GM12878 (cell line): ENCODE measurements around the gene PHACTR3. TPM values are rescaled to one million over a fixed set of nuclear protein-coding genes. Genes with fewer than 3 reads are reported as not detected.

ENCODE experiments used
- ATAC-seq: fragments of 200-7000 bp; cut with Tn5 transposase; 3 replicates; pipeline ENCODE4 v1.9.1; 2020; ENCODE audit warnings: mild to moderate bottlenecking, moderate library complexity
- BruUV-seq: library from RNA; stranded (reverse); fragments of 400-500 nt; replicated peaks from 2 replicates; lab custom pipeline; 2021; lab: Mats Ljungman, UMichigan
- CTCF ChIA-PET: fragments of 300-600 bp; sonication (Branson Sonifier 250); formaldehyde crosslinking; extraction: SDS; loops from one replicate; lab custom pipeline; 2021; ENCODE audit warnings: inconsistent platforms; lab: Yijun Ruan, JAX
- POLR2A ChIA-PET: fragments of 350-600 bp; formaldehyde crosslinking; extraction: SDS; loops from one replicate; lab custom pipeline; 2021; ENCODE audit warnings: inconsistent platforms; lab: Charles Lee
- RAD21 ChIA-PET: fragments of 300-600 bp; sonication (Branson Sonifier 250); formaldehyde crosslinking; loops from one replicate; lab custom pipeline; 2023; ENCODE audit warnings: antibody characterized with exemption; ENCODE audit not compliant: unreplicated experiment; lab: Charles Lee
- SMC1A ChIA-PET: fragments of 300-600 bp; sonication (Branson Sonifier 250); formaldehyde crosslinking; loops from one replicate; lab custom pipeline; 2023; ENCODE audit not compliant: unreplicated experiment, uncharacterized antibody; lab: Charles Lee
- DNase-seq: peaks from one replicate; pipeline ENCODE4 v3.0.0-alpha.2; 2011; ENCODE audit warnings: low read depth, low spot score
- FAIRE-seq: peaks from 3 replicates; lab custom pipeline; 2011; peaks lifted over from hg19 to GRCh38; lab: Jason Lieb, UNC
- H2AFZ ChIP-seq: 2 replicates; pipeline ENCODE4 v1.6.0; 2011; ENCODE audit warnings: low read depth, low read length, control low read depth; ENCODE audit not compliant: control insufficient read depth
- H3K27ac ChIP-seq: 2 replicates; pipeline ENCODE4 v1.5.1; 2011; ENCODE audit warnings: control low read depth; ENCODE audit not compliant: control insufficient read depth, insufficient read depth
- H3K27me3 ChIP-seq, 2 experiments: replicated peaks in 1 of 2; 2 replicates each; pipeline versions ENCODE4 v1.6.0 to v1.6.1; 2011; ENCODE audit warnings: low read length in 1 of 2; ENCODE audit not compliant: control insufficient read depth in 2 of 2, insufficient read depth in 2 of 2
- H3K36me3 ChIP-seq, 2 experiments: 2 replicates each; pipeline ENCODE4 v1.5.1; 2011; ENCODE audit warnings: low read length in 1 of 2; ENCODE audit not compliant: control insufficient read depth in 2 of 2, insufficient read depth in 2 of 2
- H3K4me1 ChIP-seq: 2 replicates; pipeline ENCODE4 v1.6.1; 2011; ENCODE audit warnings: mild to moderate bottlenecking, low read length, moderate library complexity, mixed read lengths; ENCODE audit not compliant: control insufficient read depth, insufficient read depth
- H3K4me2 ChIP-seq: 2 replicates; pipeline ENCODE4 v1.6.0; 2011; ENCODE audit warnings: control low read depth; ENCODE audit not compliant: control insufficient read depth, insufficient read depth
- H3K4me3 ChIP-seq: fragments of 200-600 bp; sonication (generic); 2 replicates; pipeline ENCODE4 v1.5.1; 2016
- H3K79me2 ChIP-seq: 2 replicates; pipeline ENCODE4 v1.6.0; 2011; ENCODE audit warnings: low read length; ENCODE audit not compliant: control insufficient read depth, insufficient read depth
- H3K9ac ChIP-seq: 2 replicates; pipeline ENCODE4 v1.8.0; 2011; ENCODE audit warnings: low read length, control low read depth, mixed read lengths; ENCODE audit not compliant: control insufficient read depth, insufficient read depth
- H3K9me3 ChIP-seq: replicated peaks from 3 replicates; pipeline ENCODE4 v1.5.1; 2011; ENCODE audit warnings: mild to moderate bottlenecking, low read length; ENCODE audit not compliant: control insufficient read depth, insufficient read depth
- H4K20me1 ChIP-seq: 2 replicates; pipeline ENCODE4 v1.6.0; 2011; ENCODE audit not compliant: control insufficient read depth, insufficient read depth
- ATF2 ChIP-seq: IDR thresholded peaks from 2 replicates; pipeline ENCODE4 v1.6.1; 2012; ENCODE audit warnings: low read length, inconsistent platforms
- IKZF2 ChIP-seq, 2 experiments: fragments of 450-650 bp; IDR thresholded peaks; 2 replicates each; pipeline ENCODE4 v1.6.1; 2017; ENCODE audit warnings: mild to moderate bottlenecking in 2 of 2, moderate library complexity in 2 of 2
- IRF4 ChIP-seq: IDR thresholded peaks from 2 replicates; pipeline ENCODE4 v1.6.1; 2011; ENCODE audit warnings: low read depth, low read length
- JUND ChIP-seq: IDR thresholded peaks from 2 replicates; pipeline ENCODE4 v1.6.1; 2012; ENCODE audit warnings: low read depth, mild to moderate bottlenecking, low read length, improper control_type of control experiment, moderate library complexity
- NFIC ChIP-seq: IDR thresholded peaks from 2 replicates; pipeline ENCODE4 v1.6.1; 2012; ENCODE audit warnings: low read depth, mild to moderate bottlenecking, inconsistent platforms, low read length, moderate library complexity
- NFXL1 ChIP-seq: fragments of 450-650 bp; IDR thresholded peaks from 2 replicates; pipeline ENCODE4 v1.6.1; 2017; ENCODE audit warnings: antibody characterized with exemption, mild to moderate bottlenecking, borderline replicate concordance
- NR2C2 ChIP-seq: IDR thresholded peaks from 2 replicates; pipeline ENCODE4 v1.6.1; 2011; ENCODE audit warnings: borderline replicate concordance, low read depth; ENCODE audit not compliant: control insufficient read depth, insufficient read length
- NRF1 ChIP-seq: conservative IDR thresholded peaks from 2 replicates; pipeline ENCODE4 v1.6.1; 2011; ENCODE audit warnings: mild to moderate bottlenecking, low read depth, low read length, improper control_type of control experiment
- PAX8 ChIP-seq: fragments of 450-650 bp; IDR thresholded peaks from 2 replicates; pipeline ENCODE4 v1.6.1; 2017; ENCODE audit warnings: mild to moderate bottlenecking, moderate library complexity
- RFX5 ChIP-seq: IDR thresholded peaks from 2 replicates; pipeline ENCODE4 v1.6.1; 2011; ENCODE audit warnings: low read depth, low read length, improper control_type of control experiment
- RUNX3 ChIP-seq: IDR thresholded peaks from 2 replicates; pipeline ENCODE4 v1.6.1; 2012; ENCODE audit warnings: low read length, inconsistent platforms
- ZNF622 ChIP-seq: fragments of 450-650 bp; IDR thresholded peaks from 2 replicates; pipeline ENCODE4 v1.6.1; 2017; ENCODE audit warnings: mild to moderate bottlenecking, inconsistent platforms
- WGBS: methylation state at CpG from one replicate; pipeline ENCODE4 v1.1.6; 2016; ENCODE audit warnings: low lambda C conversion rate; ENCODE audit not compliant: insufficient replicate concordance, insufficient coverage; ENCODE audit errors: missing lambda C conversion rate; 5-methylcytosine and 5-hydroxymethylcytosine counted together
- in situ Hi-C: fragments of 300-500 bp; cut with MboI; formaldehyde crosslinking; loops from 9 replicates; pipeline ENCODE4 v1.14.3; 2018; ENCODE audit warnings: mixed read lengths
- intact Hi-C: fragments of 100-400 bp; cut with micrococcal nuclease; formaldehyde crosslinking; loops from one replicate; pipeline ENCODE4 v1.14.2; 2022; ENCODE audit not compliant: unreplicated experiment
- polyA plus RNA-seq, 11 experiments: library from polyadenylated mRNA; depleted of rRNA in 4 of 11; unstranded in 6 of 11; stranded (reverse) in 5 of 11; fragments of >200 nt; fragmentation: Nextera tagmentation in 4 of 11; fragmentation: Illumina TruSeq in 1 of 11; extraction: Ambion mirVana in 4 of 11; extraction: Trizol in 1 of 11; gene quantifications; 1 replicate in 1 of 11; 2 replicates in 10 of 11; pipeline versions ENCODE4 v1.2.1 to v1.2.3, GENCODE V29; 2011 to 2016; ENCODE audit warnings: inconsistent platforms in 2 of 11, missing spikeins in 2 of 11, low read depth in 1 of 11
- total RNA-seq, 4 experiments: library from RNA; depleted of rRNA in 3 of 4; stranded (reverse); fragments of >200 nt in 3 of 4; fragmentation: Illumina TruSeq in 1 of 4; extraction: Trizol in 1 of 4; gene quantifications; 2 replicates each; pipeline versions ENCODE4 v1.2.1 to v1.2.3, GENCODE V29; 2013 to 2021
- TF ChIP-seq, protein P1 (sequence below): fragments of 450-650 bp; IDR thresholded peaks from 2 replicates; pipeline ENCODE4 v1.6.1; 2016; ENCODE audit warnings: mild to moderate bottlenecking, moderate library complexity, borderline replicate concordance

PHACTR3 gene
- total and polyA plus RNA-seq, 10 of the 15 experiments (the other 5 are each of a cell fraction or from before 2014, with no cell fraction given) = 0.17 to 2.7 (median 0.27) TPM; not detected in 1

GRCh38 chr20:59624401-59624800, 20.1 kb downstream of the PHACTR3 start:
- no TSS peak for BruUV-seq
- no peaks in the 10 kb centered on the region for H3K36me3 ChIP-seq

More at GRCh38 chr20:59624401-59624800, 20.1 kb downstream of the PHACTR3 start:
- H4K20me1 ChIP-seq = no peaks in the 10 kb centered on the region
- FAIRE-seq = no peak
- no peak for ATAC-seq
- no peak overlapping the region for H2AFZ ChIP-seq
- intact Hi-C loops (no loop called here), in situ Hi-C loops (no loop called here)
- H3K4me3 ChIP-seq = no peak overlapping the region
- H3K27ac ChIP-seq = no peak overlapping the region
- TF ChIP-seq RUNX3 (no peak), NR2C2 (no peak), JUND (no peak), NFIC (no peak), PAX8 (no peak), ATF2 (no peak), NRF1 (no peak), NFXL1 (no peak), ZNF622 (no peak), RFX5 (no peak), IRF4 (no peak), IKZF2 (IDR thresholded peaks at IDR 0.05) (no peak)
- TF ChIP-seq, protein P1, sequence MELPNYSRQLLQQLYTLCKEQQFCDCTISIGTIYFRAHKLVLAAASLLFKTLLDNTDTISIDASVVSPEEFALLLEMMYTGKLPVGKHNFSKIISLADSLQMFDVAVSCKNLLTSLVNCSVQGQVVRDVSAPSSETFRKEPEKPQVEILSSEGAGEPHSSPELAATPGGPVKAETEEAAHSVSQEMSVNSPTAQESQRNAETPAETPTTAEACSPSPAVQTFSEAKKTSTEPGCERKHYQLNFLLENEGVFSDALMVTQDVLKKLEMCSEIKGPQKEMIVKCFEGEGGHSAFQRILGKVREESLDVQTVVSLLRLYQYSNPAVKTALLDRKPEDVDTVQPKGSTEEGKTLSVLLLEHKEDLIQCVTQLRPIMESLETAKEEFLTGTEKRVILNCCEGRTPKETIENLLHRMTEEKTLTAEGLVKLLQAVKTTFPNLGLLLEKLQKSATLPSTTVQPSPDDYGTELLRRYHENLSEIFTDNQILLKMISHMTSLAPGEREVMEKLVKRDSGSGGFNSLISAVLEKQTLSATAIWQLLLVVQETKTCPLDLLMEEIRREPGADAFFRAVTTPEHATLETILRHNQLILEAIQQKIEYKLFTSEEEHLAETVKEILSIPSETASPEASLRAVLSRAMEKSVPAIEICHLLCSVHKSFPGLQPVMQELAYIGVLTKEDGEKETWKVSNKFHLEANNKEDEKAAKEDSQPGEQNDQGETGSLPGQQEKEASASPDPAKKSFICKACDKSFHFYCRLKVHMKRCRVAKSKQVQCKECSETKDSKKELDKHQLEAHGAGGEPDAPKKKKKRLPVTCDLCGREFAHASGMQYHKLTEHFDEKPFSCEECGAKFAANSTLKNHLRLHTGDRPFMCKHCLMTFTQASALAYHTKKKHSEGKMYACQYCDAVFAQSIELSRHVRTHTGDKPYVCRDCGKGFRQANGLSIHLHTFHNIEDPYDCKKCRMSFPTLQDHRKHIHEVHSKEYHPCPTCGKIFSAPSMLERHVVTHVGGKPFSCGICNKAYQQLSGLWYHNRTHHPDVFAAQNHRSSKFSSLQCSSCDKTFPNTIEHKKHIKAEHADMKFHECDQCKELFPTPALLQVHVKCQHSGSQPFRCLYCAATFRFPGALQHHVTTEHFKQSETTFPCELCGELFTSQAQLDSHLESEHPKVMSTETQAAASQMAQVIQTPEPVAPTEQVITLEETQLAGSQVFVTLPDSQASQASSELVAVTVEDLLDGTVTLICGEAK = no peak
- ChIA-PET POLR2A (no interaction called here), RAD21 (no interaction called here), SMC1A (interaction anchor here (0.8 kb wide), 1 partner anchor 10 kb away, joined by 3 read pairs; no protein-coding TSS in a partner anchor), CTCF (no interaction called here)
- H3K27me3 ChIP-seq = no peaks in the 10 kb centered on the region; a peak in 1 of 4 replicates
- no peaks in the 10 kb centered on the region for H3K9me3 ChIP-seq
- whole genome bisulfite sequencing = 58% methylated on average over 6 of the region's 6 CpGs
- H3K4me2 ChIP-seq = no peak overlapping the region
- H3K4me1 ChIP-seq = no peaks in the 10 kb centered on the region
- no peak for DNase-seq
- no peak overlapping the region for H3K9ac ChIP-seq
- H3K79me2 ChIP-seq = no peaks in the 10 kb centered on the region
